GM12892 (cell line): ENCODE results near the gene ZFHX3.

Experiments used
- POLR2A ChIP-seq: IDR thresholded peaks from 2 replicates; pipeline ENCODE4 v1.6.1; 2011; ENCODE audit warnings: low read depth, low read length, control low read depth
- POLR2AphosphoS5 ChIP-seq: IDR thresholded peaks from 2 replicates; pipeline ENCODE4 v1.6.1; 2011; ENCODE audit warnings: low read depth, low read length, control low read depth

GRCh38 chr16:72937916-72938794 lies 109.8 kb downstream of the ZFHX3 start:
- TF ChIP-seq POLR2A (no peak), POLR2AphosphoS5 (no peak)
